K562 (cell line): ENCODE results near the gene DAD1. TPM values are rescaled to one million over a fixed set of nuclear protein-coding genes. Genes with fewer than 3 reads are reported as not detected.

Source experiments
- ATAC-seq: fragments of 200-7000 bp; cut with Tn5 transposase; 3 replicates; pipeline ENCODE4 v1.9.1; 2020; ENCODE audit warnings: moderate library complexity
- BruUV-seq: library from RNA; stranded (reverse); fragments of 400-500 nt; replicated peaks from 2 replicates; lab custom pipeline; 2021; lab: Mats Ljungman, UMichigan
- CTCF ChIA-PET: fragments of 300-600 bp; formaldehyde crosslinking; extraction: SDS; loops from one replicate; lab custom pipeline; 2021; ENCODE audit warnings: low intra/inter-chr PET ratio; lab: Yijun Ruan, JAX
- POLR2A ChIA-PET: fragments of 300-600, 350-650 bp; sonication (Branson Sonifier 250); formaldehyde crosslinking; extraction: SDS; loops from one replicate; lab custom pipeline; 2021; ENCODE audit warnings: antibody characterized with exemption, inconsistent platforms; lab: Yijun Ruan, JAX
- DNase-seq, 4 experiments: peaks; one replicate each; pipeline versions ENCODE4 v3.0.0 to v3.0.0-alpha.2; 2011 to 2018; ENCODE audit warnings: low spot score in 3 of 4, mixed read lengths in 3 of 4; ENCODE audit errors: extremely low read depth in 1 of 4
- FAIRE-seq: peaks from 2 replicates; lab custom pipeline; 2011; peaks lifted over from hg19 to GRCh38; lab: Jason Lieb, UNC
- H2AFZ ChIP-seq: 2 replicates; pipeline ENCODE4 v1.6.0; 2011; ENCODE audit warnings: low read depth, low read length, control low read depth, inconsistent platforms
- H3K27ac ChIP-seq: fragments of 200-600 bp; 3 replicates; pipeline ENCODE4 v1.8.0; 2011; ENCODE audit warnings: low read depth, mild to moderate bottlenecking, control low read depth, inconsistent platforms, low read length, moderate library complexity, mixed read lengths; ENCODE audit errors: extremely low read depth
- H3K27me3 ChIP-seq, 2 experiments: fragments of 300-600 bp in 1 of 2; 2 replicates in 1 of 2; 3 replicates in 1 of 2; pipeline versions ENCODE4 v1.6.0 to v1.8.0; 2011; ENCODE audit warnings: inconsistent platforms in 2 of 2, low read length in 2 of 2, mild to moderate bottlenecking in 1 of 2, mixed read lengths in 1 of 2, moderate library complexity in 1 of 2; ENCODE audit not compliant: control insufficient read depth in 2 of 2, insufficient read depth in 2 of 2
- H3K36me3 ChIP-seq: fragments of 300-600 bp; 3 replicates; pipeline ENCODE4 v1.8.0; 2011; ENCODE audit warnings: mild to moderate bottlenecking, low read length, inconsistent platforms; ENCODE audit not compliant: control insufficient read depth, insufficient read depth
- H3K4me1 ChIP-seq, 2 experiments: fragments of 200-600 bp in 1 of 2; replicated peaks in 1 of 2; 2 replicates in 1 of 2; 3 replicates in 1 of 2; pipeline versions ENCODE4 v1.5.1 to v1.8.0; 2011; ENCODE audit warnings: inconsistent platforms in 2 of 2, low read length in 2 of 2, mild to moderate bottlenecking in 1 of 2, mixed read lengths in 1 of 2, moderate library complexity in 1 of 2; ENCODE audit not compliant: control insufficient read depth in 2 of 2, insufficient read depth in 2 of 2
- H3K4me2 ChIP-seq: 2 replicates; pipeline ENCODE4 v1.6.1; 2011; ENCODE audit warnings: low read length, control low read depth, inconsistent platforms, mixed read lengths; ENCODE audit not compliant: insufficient read depth
- H3K4me3 ChIP-seq: fragments of 200-600 bp; sonication (generic), shearing (Covaris generic); 2 replicates; pipeline ENCODE4 v1.5.1; 2016; ENCODE audit warnings: control low read depth, inconsistent platforms
- H3K79me2 ChIP-seq: fragments of 200-600 bp; 3 replicates; pipeline ENCODE4 v1.8.0; 2011; ENCODE audit warnings: low read length, inconsistent platforms; ENCODE audit not compliant: control insufficient read depth, insufficient read depth
- H3K9ac ChIP-seq, 2 experiments: 2 replicates each; pipeline versions ENCODE4 v1.6.0 to v1.6.1; 2011; ENCODE audit warnings: low read depth in 2 of 2, low read length in 2 of 2, control low read depth in 1 of 2, inconsistent platforms in 1 of 2, mild to moderate bottlenecking in 1 of 2, mixed read lengths in 1 of 2; ENCODE audit not compliant: insufficient read depth in 1 of 2
- H3K9me1 ChIP-seq: one replicate; pipeline ENCODE4 v1.6.0; 2011; ENCODE audit warnings: inconsistent platforms, mild to moderate bottlenecking, low read length, moderate library complexity; ENCODE audit not compliant: control insufficient read depth, insufficient read depth
- H3K9me3 ChIP-seq: replicated peaks from 2 replicates; pipeline ENCODE4 v1.5.1; 2011; ENCODE audit warnings: low read depth, low read length, inconsistent platforms; ENCODE audit not compliant: control insufficient read depth, insufficient read depth
- H4K20me1 ChIP-seq: replicated peaks from 2 replicates; pipeline ENCODE4 v1.6.1; 2011; ENCODE audit warnings: low read length, inconsistent platforms, mixed read lengths; ENCODE audit not compliant: control insufficient read depth, insufficient read depth
- BCLAF1 ChIP-seq, 2 experiments: fragments of 450-650 bp in 1 of 2; IDR thresholded peaks; 2 replicates each; pipeline ENCODE4 v1.6.1; 2011 to 2017; ENCODE audit warnings: low read depth in 2 of 2, antibody characterized with exemption in 1 of 2, borderline replicate concordance in 1 of 2, low read length in 1 of 2, mild to moderate bottlenecking in 1 of 2, mixed read lengths in 1 of 2; ENCODE audit not compliant: control insufficient read depth in 1 of 2
- CAMTA2 ChIP-seq: fragments of 250-450 bp; sonication (Bioruptor Pico); conservative IDR thresholded peaks from 2 replicates; pipeline ENCODE4 v1.5.1; 2022
- ELF1 ChIP-seq: fragments of 200-800 bp; sonication (Bioruptor generic); IDR thresholded peaks from 2 replicates; pipeline ENCODE4 v1.6.1; 2016; ENCODE audit warnings: missing genetic modification characterization, missing compliant biosample characterization
- HOMEZ ChIP-seq: fragments of 250-450 bp; sonication (Bioruptor Pico); IDR thresholded peaks from 2 replicates; pipeline ENCODE4 v1.4.0; 2020; ENCODE audit warnings: mild to moderate bottlenecking, moderate library complexity
- KLF16 ChIP-seq: IDR thresholded peaks from 2 replicates; pipeline ENCODE4 v1.6.1; 2016; ENCODE audit warnings: antibody characterized with exemption
- MED1 ChIP-seq: sonication (generic); formaldehyde crosslinking; IDR thresholded peaks from 2 replicates; pipeline ENCODE4 v1.8.1; 2023; ENCODE audit warnings: missing genetic modification reagents, borderline replicate concordance
- WHSC1 ChIP-seq: IDR thresholded peaks from one replicate; pipeline ENCODE4 v1.6.1; 2012; ENCODE audit warnings: low read length, control low read depth, inconsistent platforms
- ZNF23 ChIP-seq: fragments of 250-450 bp; sonication (Bioruptor Pico); IDR thresholded peaks from 2 replicates; pipeline ENCODE4 v1.4.0; 2020; ENCODE audit warnings: mild to moderate bottlenecking
- ZNF282 ChIP-seq: sonication (generic); formaldehyde crosslinking; IDR thresholded peaks from 2 replicates; pipeline ENCODE4 v1.8.1; 2023; ENCODE audit warnings: missing genetic modification reagents
- ZNF592 ChIP-seq: fragments of 450-650 bp; IDR thresholded peaks from 2 replicates; pipeline ENCODE4 v1.6.1; 2017; ENCODE audit warnings: antibody characterized with exemption, mild to moderate bottlenecking
- ZNF766 ChIP-seq: fragments of 200-800 bp; sonication (Bioruptor generic); conservative IDR thresholded peaks from 2 replicates; pipeline ENCODE4 v1.6.1; 2016; ENCODE audit warnings: missing genetic modification characterization, missing compliant biosample characterization
- in situ Hi-C: fragments of 300-500 bp; cut with MboI; formaldehyde crosslinking; loops from 4 replicates; pipeline ENCODE4 v1.15.0; 2018; ENCODE audit warnings: inconsistent platforms, mixed read lengths
- intact Hi-C: fragments of 100-400 bp; cut with micrococcal nuclease; formaldehyde crosslinking; loops from 2 replicates; pipeline ENCODE4 v1.14.2; 2022
- polyA plus RNA-seq, 8 experiments: library from polyadenylated mRNA; depleted of rRNA in 4 of 8; stranded (reverse) in 5 of 8; unstranded in 3 of 8; fragments of >200 nt; fragmentation: Nextera tagmentation in 2 of 8; fragmentation: Illumina TruSeq in 1 of 8; extraction: Ambion mirVana in 2 of 8; extraction: Trizol in 1 of 8; gene quantifications; 2 replicates each; pipeline versions ENCODE4 v1.2.1 to v1.2.3, GENCODE V29; 2011 to 2014; ENCODE audit warnings: inconsistent platforms in 1 of 8, missing spikeins in 1 of 8
- total RNA-seq, 7 experiments: library from RNA; depleted of rRNA in 6 of 7; stranded (reverse); fragments of >200 nt in 6 of 7; fragmentation: Illumina TruSeq in 2 of 7; extraction: Trizol in 2 of 7; gene quantifications; 2 replicates each; pipeline versions ENCODE4 v1.2.1 to v1.2.3, GENCODE V29; 2011 to 2021; ENCODE audit warnings: low replicate concordance in 1 of 7
- TF ChIP-seq, protein P1 (sequence below), 2 experiments: fragments of 450-650 bp in 1 of 2; sonication (generic) in 1 of 2; formaldehyde crosslinking; conservative IDR thresholded peaks; 2 replicates each; pipeline versions ENCODE4 v1.4.0 to v1.8.1; 2020 to 2022; ENCODE audit warnings: mild to moderate bottlenecking in 1 of 2, missing genetic modification reagents in 1 of 2

The DAD1 gene
- total and polyA plus RNA-seq, 9 of the 15 experiments (the other 6 are each of a cell fraction or from before 2014, with no cell fraction given): 104 to 617 (median 222) TPM

DNA sequence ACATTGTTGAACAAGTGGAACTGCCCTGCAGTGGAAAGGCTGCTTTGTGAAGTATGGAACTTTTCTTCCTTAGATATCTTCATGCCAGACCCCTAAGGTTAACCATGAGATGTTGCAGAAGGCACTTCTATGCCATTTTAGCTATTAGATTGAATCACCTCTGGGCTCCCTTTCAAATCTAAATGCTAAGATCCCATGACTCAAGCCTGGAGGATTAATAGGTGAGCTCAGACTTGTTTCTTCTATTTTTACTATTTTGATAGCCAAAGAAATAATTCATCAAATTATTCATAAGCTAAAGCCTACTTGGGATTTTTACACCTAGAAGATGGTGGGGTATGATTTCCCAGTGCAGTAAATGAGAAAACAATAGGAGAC, 64.3 kb downstream of the DAD1 start:
- no peak overlapping the region for H3K4me3 ChIP-seq
- DNase-seq (no peak), FAIRE-seq (no peak), ATAC-seq (no peak)
- H3K9ac ChIP-seq: no peak overlapping the region
- intact Hi-C loops (no loop called here), in situ Hi-C loops (no loop called here)
- no peaks in the 10 kb centered on the region for H3K9me1 ChIP-seq
- no peaks in the 10 kb centered on the region for H4K20me1 ChIP-seq
- no TSS peak for BruUV-seq
- H3K4me1 ChIP-seq: peaks cover 0 to 4% of the 10 kb centered on the region in 2 experiments; a peak in 3 of 5 replicates
- no peak overlapping the region for H2AFZ ChIP-seq
- CTCF ChIA-PET: no interaction called here
- H3K27me3 ChIP-seq: peaks cover 0 to 4% of the 10 kb centered on the region in 2 experiments; a peak in 1 of 5 replicates
- no peak overlapping the region for H3K4me2 ChIP-seq
- no peaks in the 10 kb centered on the region for H3K79me2 ChIP-seq
- H3K27ac ChIP-seq: no peak overlapping the region
- no peaks in the 10 kb centered on the region for H3K9me3 ChIP-seq
- H3K36me3 ChIP-seq: no peaks in the 10 kb centered on the region
- POLR2A ChIA-PET: interaction anchor here (0.6 kb wide), 1 partner anchor 368 kb away, joined by 4 read pairs; no protein-coding TSS in a partner anchor
- no peak for TF ChIP-seq ELF1
- TF ChIP-seq MED1 (CRISPR knock-in tag): no peak
- TF ChIP-seq WHSC1: no peak
- no peak for TF ChIP-seq CAMTA2 (CRISPR knock-in tag)
- no peak for TF ChIP-seq HOMEZ (CRISPR knock-in tag)
- no peak for TF ChIP-seq ZNF592
- TF ChIP-seq BCLAF1 (IDR thresholded peaks at IDR 0.05; ENCODE audit: borderline replicate concordance in 1 of 2, control insufficient read depth in 1 of 2, low read depth in 2 of 2, low read length in 1 of 2): no peak
- TF ChIP-seq, protein P1, sequence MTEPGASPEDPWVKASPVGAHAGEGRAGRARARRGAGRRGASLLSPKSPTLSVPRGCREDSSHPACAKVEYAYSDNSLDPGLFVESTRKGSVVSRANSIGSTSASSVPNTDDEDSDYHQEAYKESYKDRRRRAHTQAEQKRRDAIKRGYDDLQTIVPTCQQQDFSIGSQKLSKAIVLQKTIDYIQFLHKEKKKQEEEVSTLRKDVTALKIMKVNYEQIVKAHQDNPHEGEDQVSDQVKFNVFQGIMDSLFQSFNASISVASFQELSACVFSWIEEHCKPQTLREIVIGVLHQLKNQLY (CRISPR knock-in tag; conservative IDR thresholded peaks at IDR 0.05): no peak
- no peak for TF ChIP-seq ZNF23
- TF ChIP-seq ZNF766 (CRISPR knock-in tag): no peak
- TF ChIP-seq ZNF282 (CRISPR knock-in tag): no peak
- TF ChIP-seq KLF16: no peak
